ENCODE results near the gene FRMD3.
"Not testable (repeated sequence)": the region's sequence is repeated elsewhere in the genome, so short reads cannot be mapped to it uniquely, and the experiment has no call there.

Gene FRMD3

GRCh38 chr9:83396813-83397212 lies 141.4 kb downstream of the FRMD3 start:
- in situ Hi-C loops (cut with MboI; ENCODE audit: low sequenced_read_pairs) = no loop called here

GRCh38 chr9:83396342-83396741 lies 141.9 kb downstream of the FRMD3 start:
- in situ Hi-C loops (cut with MboI; ENCODE audit: low sequenced_read_pairs) = no loop called here

DNA sequence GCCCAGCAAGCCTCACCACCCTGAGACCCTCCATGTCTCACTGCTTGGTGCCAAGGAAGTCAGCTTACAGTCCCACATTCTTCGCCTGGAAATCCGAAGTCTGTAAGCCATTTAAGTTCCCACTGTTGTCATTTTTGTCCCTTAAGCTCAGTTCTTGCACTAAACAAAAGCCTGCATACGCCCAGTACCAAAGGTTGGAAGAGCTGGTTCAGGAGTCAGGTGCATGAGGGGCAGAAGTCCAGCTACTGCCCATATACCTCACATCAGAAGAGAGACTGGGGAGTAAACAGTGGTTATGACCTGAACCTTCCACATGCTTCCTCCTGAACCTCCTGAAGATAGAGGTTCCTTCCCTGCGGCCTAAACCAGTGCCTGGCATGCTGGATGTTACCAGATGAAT lies 146.0 kb downstream of the FRMD3 start:
- in situ Hi-C loops (cut with MboI; ENCODE audit: low sequenced_read_pairs) = no loop called here

- in situ Hi-C loops (cut with MboI; ENCODE audit: low sequenced_read_pairs) = no loop called here
These were observed 149.9 kb downstream of the FRMD3 start for GRCh38 chr9:83388346-83388745.

DNA sequence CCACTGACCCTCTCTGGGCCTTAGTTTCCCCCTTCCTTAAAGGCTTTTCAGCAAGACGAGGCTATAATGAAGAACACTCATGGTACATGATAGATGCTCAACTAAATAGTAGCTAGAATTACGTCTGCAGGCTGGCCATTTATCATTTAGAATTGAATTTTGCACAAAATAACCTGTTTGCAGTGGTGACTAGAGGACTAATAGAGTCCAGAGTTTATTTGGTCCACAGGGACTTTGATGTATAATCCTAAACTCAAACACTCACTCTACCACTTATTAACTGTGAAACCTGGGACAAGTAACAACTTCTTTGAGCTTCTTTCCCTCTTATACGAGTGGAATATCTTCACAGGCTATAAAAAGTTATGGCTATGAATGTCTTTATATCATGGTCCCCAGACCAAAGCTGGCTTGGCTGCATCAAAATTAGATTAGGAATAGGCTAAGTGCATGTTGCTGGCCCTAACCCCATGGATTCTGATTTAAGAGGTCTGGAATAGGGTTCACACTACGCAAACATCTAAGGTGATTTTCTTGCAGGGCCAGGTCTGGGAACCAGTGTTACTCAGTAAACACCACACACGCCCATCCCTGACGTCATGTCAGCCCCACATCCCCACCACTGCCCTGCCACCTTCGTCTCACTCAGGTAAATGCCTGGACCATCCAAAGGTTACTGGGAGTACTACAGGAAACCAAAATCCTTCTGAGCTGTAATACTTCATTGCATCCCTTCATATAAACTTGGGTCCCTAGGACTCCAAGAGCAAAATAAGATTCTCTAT lies 150.6 kb downstream of the FRMD3 start:
- in situ Hi-C loops (cut with MboI; ENCODE audit: low sequenced_read_pairs) = no loop called here

GRCh38 chr9:83385317-83385716 lies 152.9 kb downstream of the FRMD3 start:
- in situ Hi-C loops (cut with MboI; ENCODE audit: low sequenced_read_pairs) = no loop called here

DNA sequence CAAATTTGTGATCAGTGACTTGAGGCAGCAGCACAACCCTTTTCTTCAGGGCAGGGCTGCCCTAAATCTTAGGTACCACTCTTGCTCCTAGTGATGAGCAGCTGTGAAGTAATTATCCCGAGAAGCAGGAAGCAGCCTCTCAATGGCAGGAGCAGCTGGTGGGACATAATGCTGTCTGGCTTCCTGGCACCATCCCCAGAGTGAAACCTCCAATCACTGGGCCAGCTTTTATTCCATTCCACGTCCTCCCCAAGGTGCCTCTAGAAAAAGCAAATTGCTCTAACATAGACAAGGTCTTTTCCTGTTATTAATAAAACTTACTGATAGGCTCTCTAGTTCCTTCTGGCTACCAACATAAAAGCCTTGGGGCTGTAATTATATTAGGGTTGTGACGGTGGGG lies 154.0 kb downstream of the FRMD3 start:
- in situ Hi-C loops (cut with MboI; ENCODE audit: low sequenced_read_pairs) = no loop called here

- in situ Hi-C loops (cut with MboI; ENCODE audit: low sequenced_read_pairs) = no loop called here
These were observed 155.2 kb downstream of the FRMD3 start for GRCh38 chr9:83383034-83383433.

- in situ Hi-C loops (cut with MboI; ENCODE audit: low sequenced_read_pairs) = no loop called here
These were observed 155.8 kb downstream of the FRMD3 start for GRCh38 chr9:83382421-83382820.

DNA sequence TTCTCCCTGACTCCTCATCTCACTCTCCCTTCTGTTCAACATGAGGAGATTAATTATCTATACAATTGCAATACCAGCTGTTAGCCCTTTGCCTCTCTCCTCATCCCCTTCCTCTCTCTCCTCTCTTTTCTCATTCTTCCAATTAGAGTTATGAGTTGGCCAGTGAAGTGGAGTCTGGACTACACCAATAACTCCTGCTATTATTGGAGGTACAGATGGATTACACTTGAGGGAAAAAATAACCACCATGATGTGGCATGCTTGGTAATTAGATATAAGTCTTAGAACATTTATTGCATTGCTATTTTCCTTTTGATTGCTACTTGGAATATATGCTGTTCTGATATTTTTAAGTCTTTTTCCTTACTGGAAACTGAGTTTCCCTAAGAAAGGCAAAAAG lies 159.2 kb downstream of the FRMD3 start:
- in situ Hi-C loops (cut with MboI; ENCODE audit: low sequenced_read_pairs) = no loop called here

GRCh38 chr9:83372957-83373356 lies 165.2 kb downstream of the FRMD3 start:
- in situ Hi-C loops (cut with MboI; ENCODE audit: low sequenced_read_pairs) = no loop called here

- in situ Hi-C loops (cut with MboI; ENCODE audit: low sequenced_read_pairs) = no loop called here
These were observed 170.9 kb downstream of the FRMD3 start for GRCh38 chr9:83367326-83367725.

DNA sequence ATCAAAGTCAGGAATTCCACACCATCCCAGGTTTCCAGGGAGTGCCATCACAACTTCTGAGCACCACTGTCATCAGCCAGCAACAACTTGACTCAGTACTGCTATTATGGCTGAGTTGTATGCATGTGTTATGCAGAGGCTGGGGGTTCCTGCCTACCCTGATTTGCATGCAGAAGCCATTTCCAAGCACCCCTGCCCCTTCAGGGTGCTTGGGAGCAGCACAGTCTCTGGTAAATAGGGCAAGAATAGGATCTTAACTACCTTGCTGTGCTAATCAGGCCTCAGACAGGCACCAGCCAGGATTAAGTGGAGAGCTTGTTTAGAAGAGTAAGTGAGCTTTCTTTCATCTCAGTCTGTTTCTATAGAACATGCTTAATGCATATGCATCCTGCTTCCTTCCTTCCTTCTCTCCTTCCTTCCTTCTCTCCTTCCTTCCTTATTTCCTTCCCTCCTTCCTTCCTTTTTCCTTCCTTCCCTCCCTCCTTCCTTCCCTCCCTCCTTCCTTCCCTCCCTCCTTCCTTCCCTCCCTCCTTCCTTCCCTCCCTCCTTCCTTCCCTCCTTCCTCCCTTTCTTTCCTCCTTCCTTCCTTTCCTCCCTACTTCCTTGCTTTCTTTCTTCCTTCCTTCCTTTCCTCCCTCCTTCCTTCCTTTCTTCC lies 175.7 kb downstream of the FRMD3 start:
- in situ Hi-C loops (cut with MboI; ENCODE audit: low sequenced_read_pairs) = no loop called here

DNA sequence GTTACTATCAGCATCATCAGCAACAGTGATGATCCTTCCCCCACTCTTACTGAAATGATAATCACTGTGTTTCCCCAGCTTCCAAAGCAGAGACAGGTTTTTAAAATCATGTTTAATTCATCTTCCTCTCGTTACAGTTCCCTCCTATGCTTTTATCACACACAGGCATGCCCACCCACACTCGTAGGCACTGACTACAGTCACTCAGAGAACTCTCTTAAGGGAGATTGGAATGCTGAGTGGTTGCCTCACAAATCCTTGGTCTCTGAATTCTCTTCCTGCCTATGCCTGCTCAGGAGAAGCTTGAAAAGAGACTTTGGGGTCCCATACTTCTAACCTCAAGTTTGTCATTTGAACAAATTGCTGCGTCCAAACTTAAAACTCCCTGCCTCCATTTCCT lies 179.2 kb downstream of the FRMD3 start:
- in situ Hi-C loops (cut with MboI; ENCODE audit: low sequenced_read_pairs) = no loop called here

GRCh38 chr9:83358493-83358892 lies 179.7 kb downstream of the FRMD3 start:
- in situ Hi-C loops (cut with MboI; ENCODE audit: low sequenced_read_pairs) = not testable (repeated sequence)

GRCh38 chr9:83355729-83356151 lies 182.5 kb downstream of the FRMD3 start:
- in situ Hi-C loops (cut with MboI; ENCODE audit: low sequenced_read_pairs) = no loop called here

GRCh38 chr9:83355024-83355444 lies 183.2 kb downstream of the FRMD3 start:
- in situ Hi-C loops (cut with MboI; ENCODE audit: low sequenced_read_pairs) = no loop called here

- in situ Hi-C loops (cut with MboI; ENCODE audit: low sequenced_read_pairs) = no loop called here
These were observed 189.2 kb downstream of the FRMD3 start for GRCh38 chr9:83349031-83349430.

DNA sequence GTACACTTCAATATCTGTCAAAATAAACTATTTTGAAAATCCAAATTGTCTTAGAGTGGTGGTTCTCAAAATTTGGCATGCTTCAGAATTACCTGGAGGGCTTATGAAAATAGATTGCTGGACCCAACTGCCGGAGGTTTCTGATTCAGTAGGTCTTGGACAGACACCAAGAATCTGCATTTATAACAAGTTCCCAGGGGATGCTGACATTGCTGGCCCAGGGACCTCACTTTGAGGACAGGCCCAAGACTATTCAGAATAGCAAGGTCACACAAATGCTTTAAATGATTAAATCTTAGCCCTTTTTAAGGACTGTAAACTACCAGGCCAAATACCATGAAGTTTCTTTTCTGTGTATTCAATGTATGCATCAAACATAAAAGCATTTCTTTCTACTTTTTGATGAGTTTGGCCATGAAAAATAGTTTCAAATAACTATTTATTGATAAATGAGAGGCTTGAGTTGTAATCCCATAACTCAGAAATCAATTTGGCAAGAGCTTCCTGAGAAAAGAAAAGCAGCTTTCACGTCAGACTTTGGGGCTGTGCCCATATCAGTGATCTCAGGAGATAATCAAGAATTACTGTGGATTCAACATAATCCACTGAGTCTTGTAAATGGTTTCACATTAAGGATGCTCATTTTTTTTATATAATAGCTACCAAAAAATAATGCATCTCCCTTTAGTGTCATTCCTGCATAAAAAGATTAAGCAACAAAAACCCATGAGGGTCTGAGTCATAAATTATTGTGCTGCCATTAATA lies 191.4 kb downstream of the FRMD3 start:
- in situ Hi-C loops (cut with MboI; ENCODE audit: low sequenced_read_pairs) = no loop called here

GRCh38 chr9:83343366-83343999 lies 194.7 kb downstream of the FRMD3 start:
- in situ Hi-C loops (cut with MboI; ENCODE audit: low sequenced_read_pairs) = no loop called here

- in situ Hi-C loops (cut with MboI; ENCODE audit: low sequenced_read_pairs) = no loop called here
These were observed 195.5 kb downstream of the FRMD3 start for GRCh38 chr9:83342731-83343130.

All from hTERT RPE-1 (cell line).